ENCODE data around the gene MSRB3.

MSRB3 gene

GRCh38 chr12:65325183-65325582 lies 46.7 kb downstream of the MSRB3 start:
- DNase-seq (ENCODE audit: low read depth in 2 of 2), result no peak

- no peak for DNase-seq (ENCODE audit: low read depth in 2 of 2)
These were observed 48.1 kb downstream of the MSRB3 start for GRCh38 chr12:65326616-65327015.

DNA sequence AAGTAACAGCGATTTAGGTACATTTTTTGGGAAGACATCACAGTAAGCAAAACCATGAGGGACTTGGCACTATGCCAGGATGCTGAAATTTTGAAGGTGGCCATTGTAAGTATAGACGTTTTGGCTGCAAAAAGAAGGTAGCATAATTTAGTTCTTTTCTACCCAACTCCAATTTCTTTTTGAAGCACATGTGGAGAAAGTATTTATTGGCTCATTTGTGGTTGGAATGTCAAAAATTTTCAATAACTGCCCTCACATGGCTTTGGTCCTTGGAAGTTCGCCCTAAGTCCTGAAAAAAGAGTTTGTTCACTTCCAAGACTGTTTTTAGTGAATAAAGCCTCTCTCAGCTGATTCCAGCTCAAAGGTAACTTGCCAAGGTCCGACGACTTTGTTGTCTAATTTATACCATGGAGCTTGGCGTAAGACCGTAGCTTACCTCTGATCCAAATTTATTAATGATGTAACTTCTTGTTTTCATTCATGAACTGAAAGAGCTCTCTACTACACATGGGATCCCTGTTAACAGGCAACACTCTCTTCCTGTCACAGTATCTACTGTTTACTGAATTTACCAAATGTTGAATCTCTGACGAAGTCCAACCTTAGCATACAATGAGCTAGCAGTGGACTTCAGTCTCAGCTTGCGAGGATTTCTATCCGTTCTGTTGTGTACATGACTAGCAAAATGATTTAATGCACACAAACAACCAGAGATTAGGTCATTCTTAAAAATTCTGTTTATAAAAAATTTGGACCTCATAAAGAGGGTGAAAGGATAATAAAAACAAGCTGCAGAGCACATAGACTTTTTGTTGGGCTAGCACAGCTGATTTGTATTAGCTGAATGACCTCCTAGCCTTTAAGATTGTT lies 49.0 kb downstream of the MSRB3 start:
- DNase-seq (ENCODE audit: low read depth in 2 of 2), result no peak

DNA sequence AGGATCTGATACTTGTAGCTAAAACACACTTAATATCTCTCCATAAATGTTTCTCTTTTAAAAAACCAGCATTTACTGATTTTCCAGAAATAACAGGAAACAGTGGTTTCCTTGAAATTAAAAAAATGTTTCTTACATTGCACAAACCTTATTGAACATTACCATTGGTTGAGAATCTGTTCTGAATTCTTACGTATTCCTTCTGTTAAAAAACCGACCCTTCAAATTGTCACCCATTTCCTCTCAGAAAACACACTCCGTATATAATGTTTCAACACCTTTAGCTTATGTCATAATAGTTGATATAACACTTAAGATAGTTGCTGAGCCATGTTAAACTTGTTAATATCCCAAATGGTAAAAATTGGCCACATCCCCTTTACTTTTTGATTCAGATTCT lies 51.2 kb downstream of the MSRB3 start:
- no peak for DNase-seq (ENCODE audit: low read depth in 2 of 2)

DNA sequence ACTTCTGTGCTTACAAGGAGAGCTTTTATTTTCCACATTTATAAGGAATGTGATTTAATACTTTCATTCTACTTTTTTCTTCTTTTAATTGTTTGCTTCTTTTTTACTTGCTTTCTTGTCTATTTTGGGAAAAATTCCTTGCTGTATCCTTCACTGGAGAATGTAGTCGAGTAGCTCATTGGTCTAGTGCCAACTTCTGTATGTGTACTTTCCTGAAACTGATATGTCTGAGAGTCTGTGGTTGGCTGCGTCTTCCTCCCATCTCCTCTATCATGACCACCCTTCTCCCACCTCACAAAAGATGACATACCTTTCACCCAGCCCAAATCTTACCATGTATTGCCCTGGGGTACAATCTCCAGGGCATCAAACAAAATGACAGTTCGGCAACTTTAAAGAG lies 51.8 kb downstream of the MSRB3 start:
- no peak for DNase-seq (ENCODE audit: low read depth in 2 of 2)

DNA sequence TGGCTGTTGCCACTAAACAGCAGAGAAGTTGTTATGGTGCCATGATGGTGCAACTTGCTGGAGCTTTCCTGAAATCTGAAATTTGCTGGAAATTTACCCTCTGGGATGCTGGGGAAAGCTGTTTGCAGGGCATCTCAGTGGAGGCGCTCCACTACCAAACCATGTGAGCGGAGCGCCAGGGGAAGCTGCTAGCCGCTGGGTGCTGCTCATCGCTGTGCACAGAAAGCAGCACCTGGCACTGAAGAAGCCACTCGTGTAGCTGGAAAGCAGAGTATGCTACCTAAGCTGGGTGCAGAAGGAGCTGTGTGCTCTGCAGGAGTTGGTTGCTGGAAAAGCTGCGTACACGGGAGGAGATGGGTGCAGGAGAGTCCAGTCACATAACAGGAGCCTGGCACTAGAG lies 53.0 kb downstream of the MSRB3 start:
- DNase-seq (ENCODE audit: low read depth in 2 of 2), result no peak

DNA sequence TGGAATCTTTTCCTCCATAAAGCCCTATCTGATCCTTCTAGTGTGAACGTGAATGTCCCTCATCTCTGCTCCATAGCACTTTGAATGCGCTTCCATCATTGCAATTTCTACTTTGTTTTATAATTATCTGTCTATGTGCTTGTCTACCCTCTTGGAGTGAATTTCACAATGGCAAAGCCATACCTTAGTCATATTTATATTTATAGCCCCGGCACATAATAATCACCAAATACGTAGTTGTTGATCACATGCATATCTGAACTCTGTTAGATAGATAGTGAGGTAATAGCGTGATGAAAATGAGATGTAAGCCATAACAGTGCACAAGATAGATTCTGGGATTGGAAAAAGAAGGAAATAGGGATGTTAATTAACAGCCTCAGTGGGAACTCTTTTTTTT lies 55.2 kb downstream of the MSRB3 start:
- DNase-seq (ENCODE audit: low read depth in 2 of 2), result no peak

GRCh38 chr12:65334521-65334920 lies 56.0 kb downstream of the MSRB3 start:
- DNase-seq (ENCODE audit: low read depth in 2 of 2), result no peak

DNA sequence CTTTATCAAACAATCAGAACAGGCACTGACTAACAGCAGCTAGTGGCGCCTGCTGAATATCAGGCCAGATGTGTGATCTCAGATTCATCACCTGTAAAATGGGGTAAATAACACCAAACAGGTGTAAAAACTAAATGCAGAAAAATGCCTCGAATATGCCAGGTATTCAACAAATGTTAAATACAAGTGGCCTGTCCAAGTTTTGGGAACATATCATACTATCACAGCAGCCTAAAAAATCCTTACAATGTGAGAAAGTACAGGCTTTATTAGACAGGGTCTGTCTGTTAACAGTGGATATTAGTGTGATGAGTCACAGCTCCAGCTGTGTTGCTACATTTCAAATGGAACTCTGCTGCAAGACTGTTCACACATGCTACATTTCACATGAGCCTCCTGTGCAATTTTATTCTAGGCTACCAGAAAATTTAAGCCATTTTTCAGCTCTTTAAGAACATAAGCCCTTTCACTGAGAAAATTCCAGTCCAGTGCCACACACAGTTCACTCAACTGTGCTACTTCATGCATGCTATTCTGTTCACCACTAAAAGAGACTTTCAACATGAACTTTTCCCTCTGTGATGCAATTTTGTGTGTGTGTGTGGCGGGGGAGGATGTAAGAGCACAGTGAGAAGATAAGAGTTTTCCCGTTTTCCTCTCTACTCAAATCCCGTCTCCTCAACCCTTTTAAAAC lies 56.7 kb downstream of the MSRB3 start:
- DNase-seq (ENCODE audit: low read depth in 2 of 2), result no peak

DNA sequence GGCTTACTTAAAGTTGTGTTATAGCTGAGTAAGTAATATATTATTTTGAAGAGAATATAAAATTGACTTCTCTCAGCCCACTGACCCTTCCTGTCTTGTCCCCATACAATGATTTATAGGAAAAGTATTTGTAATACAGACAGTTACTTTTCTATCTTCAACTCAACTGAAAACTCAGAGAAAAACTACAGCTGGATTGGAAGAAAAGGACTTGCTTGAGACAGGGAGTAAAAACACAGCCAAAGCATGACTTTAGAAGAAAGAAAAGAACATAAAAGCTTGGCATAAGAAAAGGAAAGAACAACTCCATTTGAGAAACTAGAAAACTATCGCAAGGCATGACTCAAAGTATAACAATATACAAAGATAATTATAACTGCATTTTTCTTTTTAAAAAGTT lies 57.5 kb downstream of the MSRB3 start:
- no peak for DNase-seq (ENCODE audit: low read depth in 2 of 2)

GRCh38 chr12:65339161-65339560 lies 60.7 kb downstream of the MSRB3 start:
- no peak for DNase-seq (ENCODE audit: low read depth in 2 of 2)

- DNase-seq (ENCODE audit: low read depth in 2 of 2), result no peak
These were observed 64.7 kb downstream of the MSRB3 start for GRCh38 chr12:65343230-65343629.

GRCh38 chr12:65343801-65344200 lies 65.3 kb downstream of the MSRB3 start:
- no peak for DNase-seq (ENCODE audit: low read depth in 2 of 2)

DNA sequence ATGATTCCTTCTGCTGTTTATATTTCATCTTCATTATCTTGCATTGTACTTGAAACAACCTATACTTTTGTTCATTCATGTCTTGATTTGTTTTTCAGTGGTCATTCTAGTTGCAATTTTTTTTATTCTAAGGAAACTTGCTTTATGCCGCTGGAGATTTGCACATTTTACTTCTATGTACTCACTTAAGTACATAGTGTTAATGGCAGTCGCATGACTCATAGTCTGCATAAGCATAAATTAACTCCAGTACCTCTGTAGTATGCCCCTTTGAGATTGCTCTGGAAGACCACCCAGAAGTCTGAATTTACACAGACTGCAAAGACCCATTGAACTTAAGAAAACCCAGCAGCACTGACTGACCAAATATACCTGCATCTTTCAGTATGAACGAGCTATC lies 77.0 kb downstream of the MSRB3 start:
- no peak for DNase-seq (ENCODE audit: low read depth in 2 of 2)

GRCh38 chr12:65362234-65363031 lies 84.0 kb downstream of the MSRB3 start:
- no peak for DNase-seq (ENCODE audit: low read depth in 2 of 2)

DNA sequence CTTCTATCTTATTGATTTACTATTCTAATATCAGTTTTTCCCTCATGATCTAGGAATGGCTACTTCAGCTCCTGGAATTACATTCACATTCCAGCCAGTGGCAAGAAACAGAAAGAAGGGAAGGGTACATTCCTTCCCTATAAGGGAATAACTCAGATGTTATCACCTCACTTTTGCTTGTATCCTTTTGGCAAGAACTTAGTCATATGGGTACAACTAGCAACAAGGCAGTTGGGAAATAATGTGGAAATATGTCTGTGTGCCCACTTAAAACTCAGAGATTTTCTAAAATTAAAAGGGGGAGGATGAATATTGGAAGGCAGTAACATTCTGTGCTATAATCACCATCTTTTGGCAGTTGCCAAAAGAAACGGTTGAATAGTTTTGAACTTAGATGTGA lies 85.6 kb downstream of the MSRB3 start:
- no peak for DNase-seq (ENCODE audit: low read depth in 2 of 2)

- DNase-seq (ENCODE audit: low read depth in 2 of 2), result no peak
These were observed 88.9 kb downstream of the MSRB3 start for GRCh38 chr12:65367396-65367795.

GRCh38 chr12:65368055-65368454 lies 89.6 kb downstream of the MSRB3 start:
- DNase-seq (ENCODE audit: low read depth in 2 of 2), result no peak

DNA sequence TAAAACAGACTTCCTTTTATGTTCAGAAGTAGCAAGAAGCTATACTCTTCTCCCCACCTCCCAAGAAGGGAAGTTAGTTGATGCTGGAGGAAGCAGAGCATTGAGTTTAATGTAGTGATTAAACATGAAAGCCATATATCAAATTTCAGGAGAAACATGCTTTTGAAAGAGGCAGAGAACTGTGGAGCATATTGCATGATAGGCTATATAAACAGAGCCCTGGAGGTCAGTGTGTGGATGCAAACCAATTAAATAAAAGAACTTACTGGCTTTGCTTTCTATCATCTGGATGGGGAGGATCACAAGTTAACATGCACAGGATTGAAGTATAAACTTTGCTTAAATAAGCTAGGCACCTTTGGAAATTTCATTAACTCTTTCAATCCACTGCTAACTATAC lies 94.1 kb downstream of the MSRB3 start:
- no peak for DNase-seq (ENCODE audit: low read depth in 2 of 2)

- no peak for DNase-seq (ENCODE audit: low read depth in 2 of 2)
These were observed 105.8 kb downstream of the MSRB3 start for GRCh38 chr12:65384240-65384639.

DNA sequence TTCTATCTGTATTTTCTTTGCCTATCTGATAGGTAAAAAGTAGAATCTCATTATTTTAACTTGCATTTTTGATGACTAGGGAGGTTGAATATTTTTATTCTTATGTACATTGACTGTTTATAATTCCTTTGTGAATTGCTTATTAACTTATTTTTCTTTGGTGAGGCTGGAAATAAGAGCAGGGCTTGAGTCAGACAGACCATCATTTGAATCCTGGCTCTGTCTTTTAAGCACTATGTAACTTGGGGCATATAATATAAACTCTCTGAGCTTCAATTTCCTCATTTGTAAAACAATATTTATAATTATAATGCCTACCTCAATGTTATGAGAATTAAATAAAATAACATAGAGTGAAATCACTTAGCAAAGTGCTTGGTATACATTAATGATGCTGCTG lies 108.9 kb downstream of the MSRB3 start:
- no peak for DNase-seq (ENCODE audit: low read depth in 2 of 2)

DNA sequence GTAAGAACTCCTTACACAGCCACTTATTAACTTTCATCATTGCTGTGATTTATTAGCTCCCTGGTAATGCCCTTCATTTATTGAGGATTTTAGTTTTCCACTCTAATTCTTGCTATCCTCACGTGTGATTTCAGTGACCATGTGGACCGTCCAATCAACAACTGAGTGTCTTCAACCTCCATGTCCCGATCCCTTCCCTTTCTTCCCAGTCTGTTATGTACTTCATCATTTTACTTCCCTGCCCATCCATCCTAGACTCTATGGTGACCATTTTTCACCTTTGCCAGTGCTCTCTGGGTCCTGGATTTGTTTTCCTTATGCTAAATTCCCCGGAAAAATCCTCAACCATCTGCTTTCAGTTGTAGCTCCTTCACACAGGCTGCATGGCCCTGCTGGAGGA lies 111.0 kb downstream of the MSRB3 start:
- no peak for DNase-seq (ENCODE audit: low read depth in 2 of 2)

- DNase-seq (ENCODE audit: low read depth in 2 of 2), result no peak
These were observed 113.2 kb downstream of the MSRB3 start for GRCh38 chr12:65391711-65392110.
